ENCODE data around the gene CRISPLD2.

CRISPLD2 gene

DNA sequence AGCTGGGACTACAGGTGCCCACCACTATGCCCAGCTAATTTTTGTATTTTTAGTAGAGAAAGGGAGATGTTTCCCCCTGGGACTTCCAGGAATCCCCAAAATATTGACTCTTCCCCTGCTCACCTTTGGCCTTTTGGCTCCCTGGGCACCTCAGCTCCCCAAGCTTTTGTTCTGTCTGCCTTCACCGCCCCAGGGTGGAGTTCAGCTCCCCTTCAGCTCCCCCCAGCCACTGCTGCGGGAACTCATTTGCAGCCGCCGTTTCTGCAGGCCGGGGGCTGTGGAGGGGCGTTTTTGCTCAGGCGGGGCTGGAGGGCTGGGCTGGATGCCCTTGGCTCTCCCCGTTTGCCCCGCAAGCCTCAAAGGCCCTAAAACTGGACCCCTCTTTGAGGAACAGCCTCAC lies 47.9 kb downstream of the CRISPLD2 start:
- H3K79me2 ChIP-seq (ENCODE audit: insufficient read depth, low read length), result no peaks in the 10 kb centered on the region
- H2AFZ ChIP-seq (ENCODE audit: low read length), result no peak overlapping the region
- no peaks in the 10 kb centered on the region for H3K9me2 ChIP-seq (replicated peaks; ENCODE audit: low read depth, low read length)
- TF ChIP-seq, protein P1, sequence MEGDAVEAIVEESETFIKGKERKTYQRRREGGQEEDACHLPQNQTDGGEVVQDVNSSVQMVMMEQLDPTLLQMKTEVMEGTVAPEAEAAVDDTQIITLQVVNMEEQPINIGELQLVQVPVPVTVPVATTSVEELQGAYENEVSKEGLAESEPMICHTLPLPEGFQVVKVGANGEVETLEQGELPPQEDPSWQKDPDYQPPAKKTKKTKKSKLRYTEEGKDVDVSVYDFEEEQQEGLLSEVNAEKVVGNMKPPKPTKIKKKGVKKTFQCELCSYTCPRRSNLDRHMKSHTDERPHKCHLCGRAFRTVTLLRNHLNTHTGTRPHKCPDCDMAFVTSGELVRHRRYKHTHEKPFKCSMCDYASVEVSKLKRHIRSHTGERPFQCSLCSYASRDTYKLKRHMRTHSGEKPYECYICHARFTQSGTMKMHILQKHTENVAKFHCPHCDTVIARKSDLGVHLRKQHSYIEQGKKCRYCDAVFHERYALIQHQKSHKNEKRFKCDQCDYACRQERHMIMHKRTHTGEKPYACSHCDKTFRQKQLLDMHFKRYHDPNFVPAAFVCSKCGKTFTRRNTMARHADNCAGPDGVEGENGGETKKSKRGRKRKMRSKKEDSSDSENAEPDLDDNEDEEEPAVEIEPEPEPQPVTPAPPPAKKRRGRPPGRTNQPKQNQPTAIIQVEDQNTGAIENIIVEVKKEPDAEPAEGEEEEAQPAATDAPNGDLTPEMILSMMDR (conservative IDR thresholded peaks at IDR 0.05; ENCODE audit: low read length), result no peak
- TF ChIP-seq EZH2phosphoT487 (IDR thresholded peaks at IDR 0.05; ENCODE audit: borderline replicate concordance), result no peak
- H3K36me3 ChIP-seq (ENCODE audit: insufficient read depth, low read length), result no peaks in the 10 kb centered on the region
- no peak overlapping the region for H3K9ac ChIP-seq (ENCODE audit: low read depth, low read length, poor library complexity, severe bottlenecking)
- H3K27me3 ChIP-seq (ENCODE audit: insufficient read depth, low read length, poor library complexity, severe bottlenecking), result no peaks in the 10 kb centered on the region
- no peak overlapping the region for H3K4me3 ChIP-seq (ENCODE audit: low read length, poor library complexity, severe bottlenecking)
- H3K9me3 ChIP-seq (ENCODE audit: insufficient read depth, low read depth, low read length), result no peaks in the 10 kb centered on the region
- H3F3A ChIP-seq (ENCODE audit: low read depth), result no peaks in the 10 kb centered on the region
- H3K4me1 ChIP-seq (ENCODE audit: insufficient read depth, low read length, poor library complexity, severe bottlenecking), result no peaks in the 10 kb centered on the region
- no peaks in the 10 kb centered on the region for H4K20me1 ChIP-seq (ENCODE audit: insufficient read depth, low read length, poor library complexity, severe bottlenecking)
- H3K4me2 ChIP-seq (ENCODE audit: low read depth, low read length, poor library complexity, severe bottlenecking), result no peak overlapping the region

DNA sequence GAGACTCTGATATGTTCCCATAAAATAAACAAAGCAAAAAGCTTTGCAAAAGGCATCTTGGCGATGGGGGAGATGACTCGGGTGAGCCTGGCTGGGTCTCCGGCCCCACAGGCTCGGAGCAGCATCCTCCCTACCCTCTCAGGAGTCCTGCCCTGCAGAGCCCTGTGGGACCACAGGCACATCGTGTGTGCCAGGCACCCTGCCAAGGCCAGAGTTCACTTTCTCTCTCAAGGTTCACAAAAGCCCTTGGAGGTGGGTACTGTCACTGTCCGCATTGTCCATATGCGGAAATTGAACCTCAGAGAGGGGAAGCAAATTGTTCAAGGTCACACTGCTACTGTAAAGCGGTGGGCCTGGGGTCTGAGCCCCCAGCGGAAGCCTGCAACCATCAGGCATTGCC lies 48.5 kb downstream of the CRISPLD2 start:
- H3K36me3 ChIP-seq (ENCODE audit: insufficient read depth, low read length), result no peaks in the 10 kb centered on the region
- no peaks in the 10 kb centered on the region for H3K9me2 ChIP-seq (replicated peaks; ENCODE audit: low read depth, low read length)

DNA sequence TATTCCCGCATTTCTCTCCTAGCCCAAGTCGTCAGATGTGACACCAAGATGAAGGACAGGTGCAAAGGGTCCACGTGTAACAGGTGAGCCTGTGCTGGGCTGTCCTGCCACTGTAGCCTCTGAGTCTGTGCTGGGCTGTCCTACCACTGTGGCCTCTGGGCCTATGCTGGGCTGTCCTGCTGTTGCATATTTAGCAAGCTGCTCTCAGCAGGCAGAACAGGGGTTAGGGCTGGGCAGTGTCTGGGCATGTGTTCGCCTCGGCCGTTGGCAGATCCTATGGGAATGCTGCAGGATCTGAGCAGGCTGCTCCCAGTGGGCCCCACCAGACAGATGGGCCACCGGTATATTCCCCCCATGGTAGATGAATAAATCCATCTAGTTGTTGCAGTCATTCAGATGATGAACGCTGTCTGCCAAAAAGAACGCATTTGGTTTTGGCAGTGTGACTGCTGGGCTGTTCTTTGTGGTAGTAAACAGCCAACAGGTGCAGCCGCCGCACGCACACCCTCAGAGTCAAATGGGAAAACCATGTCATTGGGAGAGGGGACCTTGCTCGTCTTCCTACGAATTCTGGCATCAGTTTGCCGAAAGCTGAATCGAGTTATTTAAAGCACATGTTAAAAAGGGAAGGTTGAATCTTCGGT lies 49.2 kb downstream of the CRISPLD2 start:
- no peaks in the 10 kb centered on the region for H3K9me3 ChIP-seq (ENCODE audit: insufficient read depth, low read depth, low read length)
- H3K4me3 ChIP-seq (ENCODE audit: low read length, poor library complexity, severe bottlenecking), result no peak overlapping the region
- H3K79me2 ChIP-seq (ENCODE audit: insufficient read depth, low read length), result no peaks in the 10 kb centered on the region
- no peak overlapping the region for H3K4me2 ChIP-seq (ENCODE audit: low read depth, low read length, poor library complexity, severe bottlenecking)
- TF ChIP-seq, protein P1 (conservative IDR thresholded peaks at IDR 0.05; ENCODE audit: low read length), result no peak
- no peak for TF ChIP-seq EZH2phosphoT487 (IDR thresholded peaks at IDR 0.05; ENCODE audit: borderline replicate concordance)
- no peaks in the 10 kb centered on the region for H3K36me3 ChIP-seq (ENCODE audit: insufficient read depth, low read length)
- H3K4me1 ChIP-seq (ENCODE audit: insufficient read depth, low read length, poor library complexity, severe bottlenecking), result no peaks in the 10 kb centered on the region
- H3F3A ChIP-seq (ENCODE audit: low read depth), result no peaks in the 10 kb centered on the region
- no peaks in the 10 kb centered on the region for H3K27me3 ChIP-seq (ENCODE audit: insufficient read depth, low read length, poor library complexity, severe bottlenecking)
- H3K9ac ChIP-seq (ENCODE audit: low read depth, low read length, poor library complexity, severe bottlenecking), result no peak overlapping the region
- no peaks in the 10 kb centered on the region for H4K20me1 ChIP-seq (ENCODE audit: insufficient read depth, low read length, poor library complexity, severe bottlenecking)
- no peaks in the 10 kb centered on the region for H3K9me2 ChIP-seq (replicated peaks; ENCODE audit: low read depth, low read length)
- H2AFZ ChIP-seq (ENCODE audit: low read length), result no peak overlapping the region

More for the DNA sequence above, 48.5 kb downstream of the CRISPLD2 start:
- no peak for TF ChIP-seq EZH2phosphoT487 (IDR thresholded peaks at IDR 0.05; ENCODE audit: borderline replicate concordance)
- TF ChIP-seq, protein P1 (conservative IDR thresholded peaks at IDR 0.05; ENCODE audit: low read length), result no peak
- no peaks in the 10 kb centered on the region for H3K4me1 ChIP-seq (ENCODE audit: insufficient read depth, low read length, poor library complexity, severe bottlenecking)
- no peak overlapping the region for H3K9ac ChIP-seq (ENCODE audit: low read depth, low read length, poor library complexity, severe bottlenecking)
- no peaks in the 10 kb centered on the region for H3K9me3 ChIP-seq (ENCODE audit: insufficient read depth, low read depth, low read length)
- H2AFZ ChIP-seq (ENCODE audit: low read length), result no peak overlapping the region
- no peaks in the 10 kb centered on the region for H3F3A ChIP-seq (ENCODE audit: low read depth)
- H3K4me3 ChIP-seq (ENCODE audit: low read length, poor library complexity, severe bottlenecking), result no peak overlapping the region
- no peaks in the 10 kb centered on the region for H4K20me1 ChIP-seq (ENCODE audit: insufficient read depth, low read length, poor library complexity, severe bottlenecking)
- no peaks in the 10 kb centered on the region for H3K79me2 ChIP-seq (ENCODE audit: insufficient read depth, low read length)
- H3K27me3 ChIP-seq (ENCODE audit: insufficient read depth, low read length, poor library complexity, severe bottlenecking), result no peaks in the 10 kb centered on the region
- H3K4me2 ChIP-seq (ENCODE audit: low read depth, low read length, poor library complexity, severe bottlenecking), result no peak overlapping the region

All from Loucy (cell line).